Amygdala (tissue), 56 donors: Measurements from ENCODE around the gene ASTN2.
A peak's percentile ranks its signal among the peaks of the same experiment; 100 is the strongest.

Experiments used
- DNase-seq, 56 donors: peaks; one replicate each; lab custom pipeline; 2025; lab: John Stamatoyannopoulos, UW

ASTN2 gene

GRCh38 chr9:116490321-116490720 is 924.5 kb downstream of the ASTN2 start:
- no peak for DNase-seq

DNA sequence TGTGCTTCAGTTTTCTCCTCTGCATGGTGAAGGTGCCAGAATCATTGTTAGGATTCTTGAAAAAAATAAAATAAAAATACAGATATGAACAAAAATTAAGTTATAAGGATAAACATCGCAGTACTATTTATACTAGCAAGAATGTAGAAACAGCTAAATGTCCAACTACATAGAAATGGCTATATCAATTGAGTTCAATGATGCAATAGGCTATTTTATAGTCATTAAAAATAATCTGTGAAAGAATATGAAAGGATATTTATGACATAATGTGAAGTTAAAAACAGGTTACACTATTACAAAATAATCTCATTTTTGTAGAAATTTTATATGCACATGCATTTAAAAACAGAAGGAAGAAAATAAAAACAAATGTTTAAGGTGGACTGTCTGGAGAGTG is 926.5 kb downstream of the ASTN2 start:
- no peak for DNase-seq

- no peak for DNase-seq
Observed at GRCh38 chr9:116484492-116485061, 930.3 kb downstream of the ASTN2 start.

DNA sequence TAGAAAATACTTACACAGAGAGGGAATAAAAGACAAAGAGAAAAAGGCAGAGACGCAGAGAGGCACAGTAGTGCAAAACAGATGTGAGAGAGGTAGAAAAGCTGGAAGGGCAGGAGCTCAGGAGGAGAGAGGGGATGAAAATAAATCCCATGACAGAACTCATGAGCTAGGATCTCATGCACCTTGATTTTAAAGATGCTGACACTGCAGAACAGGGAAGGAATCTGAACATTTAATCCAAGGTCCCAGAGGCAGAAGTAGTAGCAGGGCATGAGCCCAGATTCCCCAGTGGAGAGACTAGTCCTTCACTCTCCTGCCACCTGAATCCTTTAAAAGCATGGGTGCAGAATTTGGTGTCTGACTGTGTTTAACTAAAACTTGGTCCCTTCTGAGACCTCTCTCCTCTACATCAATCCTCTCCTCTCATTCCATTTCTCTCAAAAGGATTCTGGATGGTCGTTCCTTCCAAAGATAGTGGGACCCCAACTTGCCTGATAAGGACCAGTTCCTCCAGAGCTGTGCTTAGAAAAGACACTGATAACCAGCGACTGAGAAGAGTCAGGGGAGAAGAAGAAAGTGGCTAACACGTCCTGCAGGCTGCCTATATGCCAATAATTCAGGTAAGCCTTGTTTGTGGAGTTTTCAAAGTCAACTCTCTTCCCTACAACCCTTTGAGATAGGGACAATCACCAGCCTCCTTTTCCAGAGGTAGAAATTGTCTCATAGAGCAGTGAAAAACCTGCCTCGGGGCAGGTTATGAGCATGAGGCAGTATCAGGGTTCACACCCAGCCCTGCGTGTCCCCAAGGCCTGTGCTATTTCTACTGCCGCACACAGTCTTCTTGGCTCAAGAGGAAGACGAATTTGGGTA is 931.0 kb downstream of the ASTN2 start:
- no peak for DNase-seq

DNA sequence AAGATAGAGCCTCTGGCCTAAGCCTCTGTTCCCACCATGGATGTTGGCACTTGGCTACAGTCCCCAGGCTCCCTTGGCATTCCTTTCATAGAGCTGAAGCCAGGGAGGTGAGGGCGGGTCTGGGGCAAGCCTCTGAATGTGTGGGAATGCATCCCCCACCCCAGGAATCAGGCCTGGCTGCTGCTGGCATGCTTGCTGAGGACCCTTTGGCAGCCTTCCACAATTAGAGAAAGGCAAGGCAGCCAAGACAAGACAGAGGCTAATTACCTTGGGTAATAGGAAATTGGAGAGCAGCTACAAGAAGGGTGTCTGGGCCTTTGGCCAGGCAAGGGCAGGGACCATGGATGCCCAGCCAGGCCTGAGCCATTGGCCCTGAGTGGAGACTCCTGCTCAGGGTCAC is 932.1 kb downstream of the ASTN2 start:
- DNase-seq: peak in 40 of 56 donors; percentile 2 to 69 (median 31)

- peak in 1 of 56 donors; percentile 3 for DNase-seq
Observed at GRCh38 chr9:116480700-116481099, 934.2 kb downstream of the ASTN2 start.

GRCh38 chr9:116479967-116480366 is 934.9 kb downstream of the ASTN2 start:
- no peak for DNase-seq

DNA sequence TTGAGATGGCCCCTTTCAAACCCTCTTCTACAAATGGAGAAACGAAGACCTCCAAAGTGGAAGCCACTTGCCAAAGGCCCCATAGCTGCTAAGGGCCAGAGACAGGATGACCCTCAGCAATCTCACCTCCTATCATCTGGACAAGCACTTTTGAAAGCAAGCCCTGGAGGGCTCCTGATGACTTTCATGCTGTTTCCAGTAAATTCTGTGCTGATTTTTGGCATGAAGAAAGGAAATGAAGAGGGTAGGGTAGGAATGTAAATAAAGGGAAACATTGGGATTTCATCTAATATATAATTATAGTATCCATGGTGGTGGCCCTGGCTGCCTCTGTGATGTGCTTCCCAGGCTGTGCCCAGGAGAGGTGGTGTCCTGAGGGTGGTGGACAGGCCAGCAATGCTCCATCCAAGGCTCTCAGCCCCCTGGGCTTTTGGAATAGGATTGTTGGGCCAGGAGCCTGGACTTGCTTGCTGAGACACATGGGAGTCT is 935.8 kb downstream of the ASTN2 start:
- no peak for DNase-seq

DNA sequence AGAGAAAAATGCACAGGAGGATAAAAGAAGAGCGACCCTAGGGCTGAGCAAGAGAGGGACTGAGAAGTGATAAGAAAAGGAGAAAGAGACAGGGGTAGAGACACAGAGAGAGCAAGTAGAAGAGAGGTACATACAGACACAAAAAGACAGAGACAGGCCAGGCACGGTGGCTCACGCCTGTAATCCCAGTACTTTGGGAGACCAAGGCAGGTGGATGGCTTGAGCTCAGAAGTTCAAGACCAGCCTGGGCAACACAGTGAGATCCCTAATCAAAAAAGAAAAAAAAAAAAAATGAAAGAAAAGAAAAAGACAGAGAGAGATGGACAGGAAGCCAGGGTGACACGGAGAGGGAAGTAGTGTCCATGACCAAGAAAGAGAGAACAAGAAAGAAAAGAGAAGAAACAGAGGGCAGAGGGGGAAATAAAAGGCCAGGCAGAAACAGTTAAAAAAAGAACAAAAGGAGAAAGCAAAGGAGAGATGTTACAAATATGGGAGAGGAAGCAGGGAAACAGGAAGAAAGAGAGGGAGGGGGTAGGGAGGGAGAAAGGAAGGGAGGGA is 937.2 kb downstream of the ASTN2 start:
- no peak for DNase-seq

GRCh38 chr9:116476935-116477381 is 937.9 kb downstream of the ASTN2 start:
- peak in 28 of 56 donors; percentile 1 to 52 (median 18) for DNase-seq

- no peak for DNase-seq
Observed at GRCh38 chr9:116476002-116476401, 938.9 kb downstream of the ASTN2 start.

DNA sequence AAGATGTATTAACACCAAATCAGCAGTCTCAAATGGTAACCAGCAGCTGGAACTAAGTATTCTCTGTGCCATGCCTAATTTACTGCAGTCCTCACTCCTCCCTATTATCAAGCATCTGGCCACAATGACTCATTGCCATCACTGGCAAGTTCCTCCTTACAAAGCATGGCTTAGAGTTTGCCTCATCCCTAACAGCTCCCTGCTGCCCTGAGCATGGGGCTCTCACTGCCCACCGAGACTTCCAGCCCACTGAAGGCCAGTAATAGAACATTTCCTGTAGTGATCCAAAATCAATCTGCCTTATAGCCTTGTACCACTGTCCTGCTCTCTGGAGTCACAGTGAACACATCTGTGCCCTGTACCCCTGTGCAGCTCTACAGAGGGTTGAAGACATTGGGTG is 939.7 kb downstream of the ASTN2 start:
- no peak for DNase-seq

DNA sequence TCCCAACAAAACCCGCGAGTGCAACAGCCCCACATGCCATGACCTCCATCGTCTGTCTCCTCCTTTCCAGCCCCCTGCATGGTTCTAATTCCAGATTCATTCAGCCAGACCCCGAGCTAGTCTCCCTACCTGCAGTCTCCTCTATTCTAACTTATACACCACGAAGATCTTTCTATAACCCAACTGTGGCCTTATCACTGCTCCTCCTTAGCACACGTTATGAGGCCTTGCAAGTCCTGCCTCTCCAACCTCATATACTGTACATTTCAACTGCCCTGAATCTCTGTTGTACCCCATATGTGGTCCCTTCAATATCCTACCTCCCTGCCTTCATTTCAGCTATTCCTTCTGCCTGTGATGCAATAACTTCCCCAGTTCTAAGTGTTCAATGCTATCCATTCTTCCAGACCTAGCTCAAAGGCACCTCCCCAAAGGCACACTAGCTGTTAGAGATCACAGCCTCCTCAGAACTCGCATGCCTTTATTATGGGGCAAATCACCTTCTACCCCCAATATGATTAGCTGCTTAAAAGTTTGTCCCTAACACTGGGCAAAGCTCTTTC is 942.8 kb downstream of the ASTN2 start:
- no peak for DNase-seq

DNA sequence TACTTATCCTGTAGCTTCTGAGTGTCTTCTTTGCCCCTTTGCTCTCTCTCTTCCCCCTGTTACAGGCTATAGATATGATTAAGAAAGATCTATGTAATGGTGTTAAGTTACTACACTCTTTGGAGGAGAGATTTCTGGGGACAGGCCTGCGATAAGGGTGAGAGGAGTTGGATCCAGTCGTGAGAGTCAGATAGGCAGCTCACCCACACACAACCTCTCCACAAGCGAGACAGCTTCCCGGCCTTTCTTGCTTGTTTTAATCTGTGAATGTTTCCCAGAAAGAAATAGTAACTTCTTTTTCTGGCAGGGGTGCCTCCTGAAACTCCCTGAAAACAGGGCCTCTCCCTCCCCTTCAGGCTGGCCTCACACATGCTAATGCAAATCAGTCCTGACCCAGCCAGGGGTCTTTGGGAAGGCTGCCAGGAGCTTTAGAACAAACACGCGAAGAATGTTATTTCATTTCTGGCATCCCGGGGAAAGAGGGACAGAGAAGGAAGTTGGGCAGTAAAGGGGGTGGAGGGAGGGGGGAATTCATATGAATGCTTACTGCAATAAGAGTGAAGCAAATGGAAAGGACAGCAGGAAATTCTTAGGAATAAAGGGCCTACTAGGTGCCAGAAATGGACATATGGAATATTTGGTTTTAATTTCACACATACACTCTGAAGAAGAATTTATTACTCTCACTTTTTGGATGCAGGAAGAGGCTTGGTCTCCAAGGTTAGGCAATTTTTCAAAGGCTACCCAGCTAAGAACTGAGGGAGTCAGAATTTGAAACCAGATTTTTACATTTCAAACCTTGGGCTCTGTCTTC is 943.6 kb downstream of the ASTN2 start:
- DNase-seq: peak in 2 of 56 donors; percentile 8 to 27

DNA sequence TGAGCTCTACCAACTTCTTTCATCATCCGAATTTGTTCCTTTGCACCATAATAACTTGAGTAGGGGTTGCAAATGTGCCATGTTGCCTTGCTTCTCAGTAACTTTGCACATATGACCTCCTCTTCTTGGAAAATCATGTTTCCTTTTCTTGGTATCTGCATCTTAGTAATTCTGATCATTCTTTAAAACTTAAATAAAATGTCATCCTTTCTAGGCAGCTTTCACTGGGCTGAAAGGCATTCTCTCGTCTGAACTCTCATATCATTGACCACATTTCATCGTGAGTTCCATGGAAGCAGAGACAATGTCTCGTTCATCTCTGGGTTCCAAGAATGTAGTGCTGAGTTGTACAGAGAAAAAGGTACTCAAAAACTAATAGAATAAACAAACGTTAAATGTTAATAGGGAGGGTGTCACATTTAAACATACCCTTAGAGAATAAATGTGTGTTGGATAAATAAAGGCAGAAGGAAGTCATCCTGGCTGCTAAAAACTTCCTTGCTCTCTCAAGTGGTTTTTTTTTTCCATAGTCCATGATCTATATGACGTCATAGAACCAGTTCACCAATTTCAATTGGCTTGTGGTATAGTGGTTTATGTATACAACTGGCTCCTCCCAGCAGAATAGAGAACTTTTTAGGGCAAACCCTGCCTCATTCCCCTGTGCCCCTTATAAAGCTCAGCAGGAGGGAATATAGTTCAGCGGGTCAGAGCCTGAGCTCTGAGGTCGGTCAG is 945.9 kb downstream of the ASTN2 start:
- DNase-seq: no peak

GRCh38 chr9:116468369-116468768 is 946.5 kb downstream of the ASTN2 start:
- DNase-seq: no peak

DNA sequence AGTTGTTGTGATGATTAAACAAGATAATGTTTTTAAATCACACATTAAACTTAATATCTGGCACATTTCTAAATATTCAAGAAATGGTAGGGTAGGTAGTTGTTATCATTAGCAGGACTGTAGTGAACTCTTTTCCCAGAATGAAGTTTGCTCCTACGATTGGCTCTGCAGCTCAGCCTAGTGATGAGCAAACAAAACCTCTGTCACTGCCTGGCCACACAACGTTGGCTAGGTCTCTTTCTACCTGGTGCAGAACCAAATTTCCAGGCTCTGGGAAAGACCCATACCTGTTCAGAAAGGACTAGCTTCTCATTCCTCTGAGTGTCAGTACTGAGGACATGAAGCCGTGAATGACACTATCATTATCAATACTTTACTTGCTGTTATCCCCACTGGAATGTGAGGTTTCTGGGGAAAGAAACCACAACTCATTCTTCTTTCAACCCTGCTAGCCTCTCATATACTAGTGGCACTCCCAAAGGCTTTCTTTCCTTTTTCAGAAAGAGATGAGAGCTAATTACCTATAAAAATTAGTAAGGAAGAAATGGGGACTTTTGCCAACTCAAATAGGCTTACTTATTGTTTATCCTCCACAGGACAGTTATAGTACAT is 947.0 kb downstream of the ASTN2 start:
- no peak for DNase-seq

DNA sequence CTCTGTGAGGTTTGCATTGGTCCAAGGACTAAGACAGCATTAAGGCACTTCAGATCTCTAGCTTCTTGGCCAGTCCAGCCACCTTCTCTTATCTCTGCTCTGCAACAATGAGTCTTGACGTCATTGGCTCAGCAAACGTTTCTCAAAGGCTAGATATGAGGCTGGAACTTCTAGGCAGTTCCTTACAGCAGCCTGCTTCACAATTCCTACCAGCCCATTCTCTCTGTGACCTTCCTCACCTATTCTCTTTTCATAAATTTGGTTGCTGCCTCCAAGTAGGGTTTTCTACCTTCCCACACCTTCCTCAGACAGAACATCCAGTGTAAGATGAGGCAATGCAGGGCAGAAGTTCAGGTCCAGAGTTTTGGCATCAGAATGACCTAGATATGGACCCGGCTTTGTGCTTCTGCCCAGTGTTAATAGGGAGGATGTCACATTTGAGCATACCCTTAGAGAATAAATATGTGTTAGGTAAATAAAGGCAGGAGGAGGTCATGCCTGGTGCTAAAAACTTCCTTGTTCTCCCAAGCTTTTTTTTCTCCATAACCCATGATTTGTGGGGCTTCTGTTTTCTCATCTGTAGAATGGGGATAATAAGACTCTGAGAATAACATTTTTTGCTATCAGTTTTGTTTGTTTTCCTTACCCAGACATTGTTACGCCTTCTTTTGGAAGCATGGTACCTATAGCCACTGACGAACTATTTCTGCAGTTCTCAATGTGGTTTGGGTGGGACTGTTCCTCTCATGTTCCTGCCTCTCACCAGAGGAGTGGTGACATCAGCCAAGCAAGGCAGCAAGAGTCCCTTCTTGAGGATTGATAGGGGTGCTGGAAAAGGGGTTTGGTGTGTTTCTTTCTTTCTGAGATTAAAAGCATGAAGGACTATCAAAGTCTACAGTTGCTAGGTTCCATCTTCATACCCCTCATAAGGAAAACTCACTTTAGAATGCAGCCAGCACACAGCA is 948.3 kb downstream of the ASTN2 start:
- no peak for DNase-seq
